Measurements from ENCODE around the gene FUT9. TPM values are rescaled to one million over a fixed set of nuclear protein-coding genes. Genes with fewer than 3 reads are reported as not detected.
A peak's percentile ranks its signal among the peaks of the same experiment; 100 is the strongest.
"Not testable (repeated sequence)": the region's sequence is repeated elsewhere in the genome, so short reads cannot be mapped to it uniquely, and the experiment has no call there.

Gene FUT9
- total RNA-seq, 1 experiment from 2014 or later: not detected

GRCh38 chr6:96184798-96185197 is 169.0 kb downstream of the FUT9 start:
- no peak for DNase-seq (ENCODE audit: low spot score)

DNA sequence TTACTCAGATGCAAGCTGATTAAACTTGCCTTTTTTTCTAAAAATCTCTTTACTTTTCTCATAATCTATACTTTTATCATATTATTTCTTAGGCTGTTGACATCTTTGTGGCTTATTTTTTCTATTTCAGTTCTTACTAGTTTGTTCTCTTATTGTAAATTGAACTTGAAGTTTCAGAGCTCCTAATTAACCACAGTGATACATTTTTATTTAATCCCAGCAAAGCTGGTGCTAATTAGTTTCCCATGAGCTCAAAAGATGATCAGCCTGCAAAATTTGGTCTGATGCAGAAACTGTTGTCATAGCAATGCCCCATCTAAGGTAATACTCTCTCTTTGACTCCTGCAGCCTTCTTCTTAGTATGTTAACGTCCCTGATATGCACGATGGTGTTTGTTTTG is 170.3 kb downstream of the FUT9 start:
- no peak for DNase-seq (ENCODE audit: low spot score)

DNA sequence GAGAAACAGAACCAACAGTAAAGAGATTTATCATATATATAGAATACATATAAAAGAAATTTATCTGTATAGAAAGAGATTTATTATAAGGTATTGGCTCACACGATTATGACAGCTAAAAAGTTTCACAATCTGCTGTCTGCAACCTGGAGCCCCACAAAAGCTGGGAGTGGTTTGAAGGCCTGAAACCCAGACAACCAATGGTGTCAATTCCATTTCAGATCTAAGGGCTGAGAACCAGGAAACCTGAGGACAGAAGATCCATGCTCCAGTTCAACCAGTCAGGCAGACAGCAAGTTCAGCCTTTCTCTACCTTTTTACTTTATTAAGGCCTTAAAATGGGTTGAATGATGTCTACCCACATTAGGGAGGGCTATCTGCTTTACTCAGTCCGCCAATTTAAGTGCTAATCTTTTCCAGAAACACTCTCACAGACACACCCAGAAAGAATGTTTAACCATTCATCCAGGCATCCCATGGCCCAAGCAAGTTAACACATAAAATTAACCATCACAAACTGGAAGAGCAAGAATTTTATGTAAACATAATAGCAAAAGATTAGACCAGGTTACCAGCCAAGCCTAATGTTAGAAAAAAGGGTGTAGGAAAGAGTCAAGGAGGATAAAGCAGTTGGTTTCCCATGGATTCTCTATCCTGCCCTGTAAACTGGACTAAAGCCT is 170.9 kb downstream of the FUT9 start:
- peak; percentile 16 for DNase-seq (ENCODE audit: low spot score)

DNA sequence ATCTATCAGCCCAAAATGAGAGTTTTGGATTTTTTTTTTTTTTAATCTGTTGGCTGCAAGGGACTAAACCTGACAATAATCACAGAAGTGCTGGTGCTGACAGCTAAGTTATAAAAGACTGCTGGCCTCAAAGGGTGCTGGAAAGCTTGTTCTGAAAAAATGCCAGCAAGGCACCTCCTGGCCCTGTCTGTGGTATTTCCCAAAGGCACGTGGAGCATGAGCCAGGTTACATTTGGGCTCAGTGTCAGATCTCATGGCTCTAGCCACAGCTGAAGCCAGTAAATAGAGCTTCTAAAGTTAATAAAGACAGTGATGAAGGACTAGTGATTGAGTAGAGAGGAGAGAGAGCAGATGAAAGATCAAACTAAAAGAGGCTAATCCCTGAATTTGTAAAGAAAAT is 178.9 kb downstream of the FUT9 start:
- no peak for DNase-seq (ENCODE audit: low spot score)

- no peak for DNase-seq (ENCODE audit: low spot score)
Observed at GRCh38 chr6:96195272-96195671, 179.5 kb downstream of the FUT9 start.

DNA sequence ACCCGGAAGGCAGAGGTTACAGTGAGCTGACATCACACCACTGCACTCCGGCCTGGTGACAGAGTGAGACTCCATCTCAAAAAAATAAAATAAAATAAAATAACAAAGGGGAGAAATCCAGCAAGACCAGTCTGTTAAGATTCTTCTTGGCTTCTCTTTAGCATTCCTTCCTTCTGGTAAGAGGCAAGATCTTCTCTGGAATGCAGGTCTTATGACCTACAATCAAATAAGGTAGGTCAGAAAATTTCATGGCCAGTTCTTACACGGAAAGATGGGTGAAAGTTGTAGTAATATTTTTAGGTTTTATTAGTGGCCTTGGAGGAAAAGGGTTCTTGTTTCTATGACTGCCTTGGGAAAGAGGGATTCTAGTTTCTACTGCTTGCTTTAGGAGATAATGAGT is 180.9 kb downstream of the FUT9 start:
- peak; percentile 33 for DNase-seq (ENCODE audit: low spot score)

GRCh38 chr6:96197241-96197640 is 181.5 kb downstream of the FUT9 start:
- DNase-seq (ENCODE audit: low spot score): no peak

- DNase-seq (ENCODE audit: low spot score): no peak
Observed at GRCh38 chr6:96202571-96202970, 186.8 kb downstream of the FUT9 start.

DNA sequence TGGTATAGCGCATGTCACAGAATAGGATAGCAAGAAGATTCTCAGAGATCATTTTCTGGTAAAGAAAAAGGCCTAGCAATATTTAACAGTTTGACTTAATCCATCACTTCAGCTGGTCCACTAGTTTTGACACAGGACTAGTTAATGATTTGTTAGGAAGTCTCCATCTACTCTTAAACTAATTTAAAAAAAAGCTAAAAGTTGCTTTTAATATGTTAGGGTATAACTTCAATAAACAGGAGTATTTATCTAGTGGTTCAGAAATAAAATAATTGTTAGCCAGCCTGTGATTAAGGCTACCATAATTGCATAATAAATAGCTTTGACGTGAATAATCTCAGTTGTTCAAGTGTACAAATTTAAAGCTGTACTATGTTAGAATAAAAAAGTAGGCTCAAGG is 195.6 kb downstream of the FUT9 start:
- no peak for DNase-seq (ENCODE audit: low spot score)

- DNase-seq (ENCODE audit: low spot score): no peak
Observed at GRCh38 chr6:96212066-96212465, 196.3 kb downstream of the FUT9 start.

GRCh38 chr6:96213784-96214183 is 198.0 kb downstream of the FUT9 start:
- no peak for DNase-seq (ENCODE audit: low spot score)

GRCh38 chr6:96223695-96224094 is 207.9 kb downstream of the FUT9 start:
- no peak for DNase-seq (ENCODE audit: low spot score)

DNA sequence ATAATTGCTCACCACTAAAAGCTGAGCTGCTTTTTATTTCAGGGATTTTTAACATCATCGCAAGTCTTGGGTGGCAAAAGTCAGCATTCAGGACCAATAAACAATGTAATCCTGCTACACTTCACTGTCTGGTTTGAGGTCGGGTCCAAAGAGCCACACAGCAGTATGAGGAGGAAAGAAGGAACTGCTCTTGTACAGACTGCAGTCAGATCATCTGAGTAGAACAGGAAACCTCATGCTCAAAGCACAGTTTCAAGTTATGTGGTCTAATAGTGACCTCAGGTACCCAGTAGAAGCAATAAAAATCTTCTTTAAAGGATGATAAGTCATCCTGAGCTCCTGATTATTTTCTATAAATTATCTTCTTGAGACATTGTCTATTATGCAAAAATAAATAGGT is 211.4 kb downstream of the FUT9 start:
- no peak for DNase-seq (ENCODE audit: low spot score)

DNA sequence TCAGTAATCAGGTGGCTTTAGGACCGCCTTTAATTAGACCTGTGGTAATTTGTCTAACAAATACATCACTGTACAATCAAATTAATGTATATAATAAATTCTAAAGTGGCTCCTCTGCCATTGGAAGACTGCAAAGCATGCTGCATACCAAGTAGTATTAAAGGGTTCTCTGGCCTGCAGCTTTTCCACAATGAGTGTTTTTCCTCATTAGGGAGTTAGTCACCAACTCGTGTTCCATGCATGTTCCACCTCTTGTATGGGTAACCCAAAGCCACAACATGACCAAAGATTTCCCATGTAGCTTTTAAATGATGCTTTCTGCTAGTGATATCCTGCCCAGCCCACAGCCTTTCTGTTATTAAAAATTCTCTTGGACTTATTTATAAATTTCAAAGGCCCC is 218.7 kb downstream of the FUT9 start:
- no peak for DNase-seq (ENCODE audit: low spot score)

GRCh38 chr6:96235927-96236326 is 220.2 kb downstream of the FUT9 start:
- DNase-seq (ENCODE audit: low spot score): no peak

DNA sequence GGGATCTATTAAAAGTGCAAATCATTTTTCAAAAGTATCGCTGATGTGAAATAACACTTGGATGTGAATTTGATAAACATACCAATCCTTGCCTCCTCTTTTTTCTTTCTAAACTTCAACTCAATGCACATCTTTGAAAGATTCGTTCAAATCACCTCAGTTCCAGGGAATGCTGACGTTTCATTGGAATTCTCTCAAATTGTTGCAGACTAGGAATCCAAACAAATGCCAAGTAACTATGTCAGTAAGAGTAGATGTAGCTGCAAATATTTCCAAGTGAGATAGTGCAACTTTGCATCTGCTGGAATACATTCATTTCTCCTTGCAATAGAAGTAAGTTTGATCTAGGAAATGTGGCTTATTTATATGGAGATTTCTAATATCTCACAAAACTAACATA is 220.7 kb downstream of the FUT9 start:
- DNase-seq (ENCODE audit: low spot score): no peak

DNA sequence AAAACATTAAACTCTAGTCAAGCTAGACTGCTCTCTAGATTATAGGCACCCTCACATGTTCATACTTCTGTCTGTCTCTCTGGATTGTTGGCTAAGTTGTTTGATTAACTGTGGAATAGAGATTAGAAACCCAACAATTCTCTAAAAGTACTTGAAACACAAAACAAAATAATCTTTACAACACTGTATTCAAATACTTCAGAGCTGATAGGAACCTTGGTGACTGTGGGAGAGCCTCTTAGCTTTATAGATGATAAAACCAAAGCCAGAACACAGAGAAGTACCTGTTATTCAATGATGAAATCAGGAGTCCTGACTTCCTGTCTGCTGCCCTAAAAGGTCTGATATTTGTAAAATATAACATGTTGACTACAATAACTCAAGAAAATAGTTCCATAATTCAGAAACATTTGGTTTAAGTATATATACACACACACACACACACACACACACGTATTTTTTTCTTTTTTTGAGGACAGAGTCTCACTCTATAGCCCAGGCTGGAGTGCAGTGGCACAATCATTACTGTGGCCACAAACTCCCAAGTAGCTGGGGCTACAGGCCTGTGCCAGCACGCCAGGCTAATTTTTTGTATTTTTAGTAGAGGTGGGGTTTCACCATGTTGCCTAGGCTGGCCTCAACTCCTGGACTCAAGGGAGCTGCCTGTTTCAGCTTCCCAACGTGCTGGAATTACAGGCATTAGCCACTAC is 222.0 kb downstream of the FUT9 start:
- no peak for DNase-seq (ENCODE audit: low spot score)

- DNase-seq (ENCODE audit: low spot score): no peak
Observed at GRCh38 chr6:96246563-96246962, 230.8 kb downstream of the FUT9 start.

DNA sequence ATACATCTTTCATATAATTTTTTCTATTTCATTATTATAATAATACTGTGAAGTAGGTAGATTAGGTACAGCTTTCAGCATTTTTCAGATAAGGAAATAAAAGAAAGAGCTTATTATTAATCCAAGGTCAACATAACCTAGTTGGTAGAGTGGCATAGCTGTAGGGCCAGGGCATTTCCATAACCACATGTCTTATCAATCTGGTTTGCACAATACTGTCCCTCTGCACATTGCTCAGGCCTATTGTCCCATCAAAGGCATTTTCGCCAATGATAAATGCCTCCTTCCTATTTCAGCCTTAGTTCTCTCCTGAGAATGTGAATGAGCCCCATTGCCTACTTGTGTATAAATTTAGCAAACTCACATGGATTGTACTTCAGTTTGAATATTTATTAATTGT is 234.0 kb downstream of the FUT9 start:
- no peak for DNase-seq (ENCODE audit: low spot score)

DNA sequence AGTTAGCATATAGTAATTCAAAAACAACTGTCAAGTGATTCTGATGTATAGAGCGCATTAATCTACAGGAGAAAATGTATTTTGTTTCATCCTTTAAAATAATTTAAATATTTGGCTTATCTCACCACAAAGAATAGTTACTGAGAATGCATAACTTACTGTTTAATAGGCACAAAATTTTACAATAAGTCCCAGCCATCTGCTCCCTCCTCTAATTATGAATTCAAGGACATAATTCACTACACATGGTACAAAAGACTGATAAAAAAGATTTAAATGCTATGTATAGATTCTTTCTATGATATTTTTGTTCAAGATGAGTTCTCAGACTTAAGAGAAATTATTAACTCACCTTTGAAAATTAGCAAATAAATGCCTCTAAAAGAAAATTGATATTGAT is 242.0 kb downstream of the FUT9 start:
- DNase-seq (ENCODE audit: low spot score): no peak

DNA sequence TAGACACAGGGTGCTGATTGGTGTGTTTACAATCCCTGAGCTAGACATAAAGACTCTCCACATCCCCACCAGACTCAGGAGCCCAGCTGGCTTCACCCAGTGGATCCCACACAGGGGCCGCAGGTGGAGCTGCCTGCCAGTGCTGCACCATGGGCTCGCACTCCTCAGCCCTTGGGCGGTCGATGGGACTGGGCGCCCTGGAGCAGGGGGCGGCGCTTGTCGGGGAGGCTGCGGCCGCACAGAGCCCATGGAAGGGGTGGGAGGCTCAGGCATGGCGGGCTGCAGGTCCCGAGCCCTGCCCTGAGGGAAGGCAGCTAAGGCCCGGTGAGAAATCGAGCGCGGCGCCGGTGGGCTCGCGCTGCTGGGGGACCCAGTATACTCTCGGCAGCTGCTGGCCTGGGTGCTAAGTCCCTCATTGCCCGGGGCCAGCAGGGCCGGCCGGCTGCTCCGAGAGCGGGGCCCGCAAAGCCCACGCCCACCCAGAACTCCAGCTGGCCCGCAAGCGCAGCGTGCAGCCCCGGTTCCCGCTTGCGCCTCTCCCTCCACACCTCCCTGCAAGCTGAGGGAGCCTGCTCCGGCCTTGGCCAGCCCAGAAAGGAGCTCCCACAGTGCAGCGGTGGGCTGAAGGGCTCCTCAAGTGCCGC is 245.1 kb downstream of the FUT9 start:
- DNase-seq (ENCODE audit: low spot score): not testable (repeated sequence)

Data from HT-29 (cell line).